Sigmoid colon (tissue), 4 donors: ENCODE measurements around the gene OSCP1.

Experiments
- CTCF ChIP-seq, 4 experiments: fragments of 450-650 bp in 3 of 4; fragments of 200-600 bp in 1 of 4; IDR thresholded peaks; one replicate each; pipeline ENCODE4 v1.5.1; 2016 to 2019; ENCODE audit warnings: antibody characterized with exemption in 4 of 4, mild to moderate bottlenecking in 3 of 4, moderate library complexity in 2 of 4
- POLR2A ChIP-seq, 2 donors: fragments of 450-650 bp; IDR thresholded peaks; one replicate each; pipeline ENCODE4 v1.6.1; 2016; ENCODE audit warnings: antibody characterized with exemption in 2 of 2, mild to moderate bottlenecking in 2 of 2, moderate library complexity in 2 of 2
- POLR2AphosphoS5 ChIP-seq, 4 donors: sonication (generic); formaldehyde crosslinking; IDR thresholded peaks; one replicate each; pipeline ENCODE4 v1.6.1; 2017; ENCODE audit warnings: antibody characterized with exemption in 4 of 4

GRCh38 chr1:36464605-36465393 lies 14.5 kb upstream of the OSCP1 start:
- TF ChIP-seq CTCF (IDR thresholded peaks at IDR 0.05) (no peak), POLR2A (IDR thresholded peaks at IDR 0.05) (no peak), POLR2AphosphoS5 (IDR thresholded peaks at IDR 0.05) (no peak)
